MM.1S (cell line): Measurements from ENCODE around the gene TSPAN4.

Source experiments
- DNase-seq: peaks from one replicate; pipeline ENCODE4 v3.0.0-alpha.2; 2015
- H2AFZ ChIP-seq: fragments of 300-600 bp; sonication (generic); 2 replicates; pipeline ENCODE4 v1.6.0; 2016; ENCODE audit warnings: antibody characterized with exemption, low read length
- H3F3A ChIP-seq: fragments of 300-600 bp; sonication (generic); 2 replicates; pipeline ENCODE4 v1.6.1; 2016; ENCODE audit warnings: mild to moderate bottlenecking, antibody characterized with exemption, low read length, moderate library complexity, mixed read lengths; ENCODE audit not compliant: insufficient read depth
- H3K27ac ChIP-seq: fragments of 300-600 bp; sonication (generic); 2 replicates; pipeline ENCODE4 v1.5.1; 2016; ENCODE audit warnings: mild to moderate bottlenecking, low read length
- H3K27me3 ChIP-seq: fragments of 300-600 bp; sonication (generic); replicated peaks from 2 replicates; pipeline ENCODE4 v1.6.0; 2016; ENCODE audit warnings: low read length; ENCODE audit not compliant: insufficient read depth
- H3K36me3 ChIP-seq: fragments of 300-600 bp; sonication (generic); replicated peaks from 2 replicates; pipeline ENCODE4 v1.6.1; 2016; ENCODE audit warnings: mild to moderate bottlenecking, low read length, mixed read lengths; ENCODE audit not compliant: insufficient read depth
- H3K4me1 ChIP-seq: fragments of 300-600 bp; sonication (generic); 2 replicates; pipeline ENCODE4 v1.6.1; 2016; ENCODE audit warnings: low read length, mixed read lengths
- H3K4me2 ChIP-seq: fragments of 300-600 bp; sonication (generic); 2 replicates; pipeline ENCODE4 v1.6.0; 2016; ENCODE audit warnings: low read depth, low read length
- H3K4me3 ChIP-seq: fragments of 300-600 bp; sonication (generic); 2 replicates; pipeline ENCODE4 v1.5.1; 2016; ENCODE audit warnings: low read length, mixed read lengths
- H3K79me2 ChIP-seq: fragments of 300-600 bp; sonication (generic); 2 replicates; pipeline ENCODE4 v1.6.1; 2016; ENCODE audit warnings: mixed run types, low read length, mixed read lengths
- H3K9ac ChIP-seq: fragments of 300-600 bp; sonication (generic); 2 replicates; pipeline ENCODE4 v1.6.1; 2016; ENCODE audit warnings: low read length, mixed read lengths
- H3K9me2 ChIP-seq: fragments of 300-600 bp; sonication (generic); replicated peaks from 2 replicates; pipeline ENCODE4 v1.6.1; 2016; ENCODE audit warnings: mild to moderate bottlenecking, low read length, mixed read lengths; ENCODE audit not compliant: insufficient read depth
- H3K9me3 ChIP-seq: fragments of 300-600 bp; sonication (generic); replicated peaks from 2 replicates; pipeline ENCODE4 v1.6.1; 2016; ENCODE audit warnings: mild to moderate bottlenecking, low read length, mixed read lengths; ENCODE audit not compliant: insufficient read depth
- H4K20me1 ChIP-seq: fragments of 300-600 bp; sonication (generic); 2 replicates; pipeline ENCODE4 v1.6.1; 2016; ENCODE audit warnings: mild to moderate bottlenecking, low read length, moderate library complexity, mixed read lengths; ENCODE audit not compliant: insufficient read depth
- CTCF ChIP-seq: fragments of 300-600 bp; sonication (generic); IDR thresholded peaks from 2 replicates; pipeline ENCODE4 v1.5.1; 2016; ENCODE audit warnings: antibody characterized with exemption, low read length, mixed read lengths
- EZH2 ChIP-seq: fragments of 300-600 bp; sonication (generic); optimal IDR thresholded peaks from 2 replicates; pipeline ENCODE3; 2017; ENCODE audit warnings: low read depth, mild to moderate bottlenecking, antibody characterized with exemption, low read length, mixed read lengths
- EZH2phosphoT487 ChIP-seq: fragments of 300-600 bp; sonication (generic); IDR thresholded peaks from 2 replicates; pipeline ENCODE4 v1.6.1; 2018; ENCODE audit warnings: antibody characterized with exemption, low read length

Gene TSPAN4

GRCh38 chr11:893008-893654 lies 50.5 kb downstream of the TSPAN4 start:
- H3K27ac ChIP-seq = no peak overlapping the region
- H3F3A ChIP-seq = no peaks in the 10 kb centered on the region
- H4K20me1 ChIP-seq = no peaks in the 10 kb centered on the region
- TF ChIP-seq EZH2phosphoT487 (no peak), EZH2 (no peak), CTCF (no peak)
- no peaks in the 10 kb centered on the region for H3K36me3 ChIP-seq
- H3K79me2 ChIP-seq = no peaks in the 10 kb centered on the region
- DNase-seq = no peak
- H2AFZ ChIP-seq = no peak overlapping the region
- no peak overlapping the region for H3K4me2 ChIP-seq
- H3K27me3 ChIP-seq = no peaks in the 10 kb centered on the region
- H3K9ac ChIP-seq = no peak overlapping the region
- H3K4me1 ChIP-seq = no peaks in the 10 kb centered on the region
- no peak overlapping the region for H3K4me3 ChIP-seq
- no peaks in the 10 kb centered on the region for H3K9me2 ChIP-seq
- no peaks in the 10 kb centered on the region for H3K9me3 ChIP-seq

GRCh38 chr11:894575-895201 lies 52.0 kb downstream of the TSPAN4 start:
- H3K27me3 ChIP-seq = no peaks in the 10 kb centered on the region
- H4K20me1 ChIP-seq = no peaks in the 10 kb centered on the region
- TF ChIP-seq EZH2phosphoT487 (no peak), CTCF (no peak), EZH2 (no peak)
- no peak for DNase-seq
- H3K4me1 ChIP-seq = no peaks in the 10 kb centered on the region
- no peak overlapping the region for H3K4me3 ChIP-seq
- H3K4me2 ChIP-seq = no peak overlapping the region
- no peaks in the 10 kb centered on the region for H3K79me2 ChIP-seq
- H3K9ac ChIP-seq = no peak overlapping the region
- H3F3A ChIP-seq = no peaks in the 10 kb centered on the region
- H2AFZ ChIP-seq = no peak overlapping the region
- H3K27ac ChIP-seq = no peak overlapping the region
- no peaks in the 10 kb centered on the region for H3K9me3 ChIP-seq
- H3K9me2 ChIP-seq = no peaks in the 10 kb centered on the region
- H3K36me3 ChIP-seq = no peaks in the 10 kb centered on the region

DNA sequence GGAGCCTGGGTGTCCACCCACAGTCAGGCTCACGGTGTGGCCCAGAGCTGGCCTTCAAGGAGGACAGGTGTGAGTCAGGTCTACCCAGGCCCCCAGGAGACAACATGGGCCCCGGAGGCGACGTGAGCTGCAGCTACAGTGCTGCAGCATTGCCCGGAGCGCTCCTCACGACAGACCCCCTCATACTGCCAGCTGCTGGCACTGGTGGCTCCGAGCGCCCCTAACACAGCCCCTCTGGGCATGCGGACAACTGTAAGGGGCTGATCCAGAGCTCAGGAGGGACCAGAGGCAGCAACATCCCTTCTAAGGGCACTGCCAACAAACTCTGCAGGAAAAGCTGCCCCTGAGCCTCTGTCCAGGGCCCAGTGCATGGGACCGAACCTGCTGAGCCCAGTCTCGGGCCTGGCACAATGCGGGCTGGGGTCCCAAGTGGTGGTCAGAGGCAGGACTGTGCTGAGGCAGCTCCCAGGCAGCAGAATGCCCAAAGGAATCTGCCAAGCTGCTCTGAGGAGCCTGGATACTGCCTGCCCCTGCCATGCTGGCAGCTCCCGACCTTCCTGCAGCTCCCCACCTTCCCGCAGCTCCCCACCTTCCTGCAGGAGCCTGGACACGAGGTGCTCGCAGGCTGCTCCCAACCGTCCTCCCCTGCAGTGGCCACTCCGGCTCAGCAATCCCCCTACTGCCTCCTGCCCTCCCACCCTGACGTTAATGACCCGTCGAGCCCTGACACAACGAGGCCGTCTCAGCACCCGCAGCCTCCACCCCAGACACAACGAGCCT lies 52.9 kb downstream of the TSPAN4 start:
- no peaks in the 10 kb centered on the region for H3F3A ChIP-seq
- no peak overlapping the region for H2AFZ ChIP-seq
- no peaks in the 10 kb centered on the region for H3K36me3 ChIP-seq
- H3K9me3 ChIP-seq = no peaks in the 10 kb centered on the region
- H3K9me2 ChIP-seq = no peaks in the 10 kb centered on the region
- no peaks in the 10 kb centered on the region for H3K4me1 ChIP-seq
- H3K79me2 ChIP-seq = no peaks in the 10 kb centered on the region
- TF ChIP-seq EZH2phosphoT487 (no peak), CTCF (no peak)
- no peaks in the 10 kb centered on the region for H4K20me1 ChIP-seq
- H3K4me3 ChIP-seq = no peak overlapping the region
- H3K9ac ChIP-seq = no peak overlapping the region
- DNase-seq = no peak
- H3K4me2 ChIP-seq = no peak overlapping the region
- no peak overlapping the region for H3K27ac ChIP-seq
- no peaks in the 10 kb centered on the region for H3K27me3 ChIP-seq
